HG02678 (cell line): ENCODE results near the gene OTOGL.
A peak's percentile ranks its signal among the peaks of the same experiment; 100 is the strongest.

Experiments
- ATAC-seq: cut with Tn5 transposase; IDR thresholded peaks from one replicate; pipeline ENCODE4 v1.9.1; 2021; ENCODE audit warnings: mild to moderate bottlenecking, moderate library complexity; ENCODE audit not compliant: unreplicated experiment

OTOGL gene

DNA sequence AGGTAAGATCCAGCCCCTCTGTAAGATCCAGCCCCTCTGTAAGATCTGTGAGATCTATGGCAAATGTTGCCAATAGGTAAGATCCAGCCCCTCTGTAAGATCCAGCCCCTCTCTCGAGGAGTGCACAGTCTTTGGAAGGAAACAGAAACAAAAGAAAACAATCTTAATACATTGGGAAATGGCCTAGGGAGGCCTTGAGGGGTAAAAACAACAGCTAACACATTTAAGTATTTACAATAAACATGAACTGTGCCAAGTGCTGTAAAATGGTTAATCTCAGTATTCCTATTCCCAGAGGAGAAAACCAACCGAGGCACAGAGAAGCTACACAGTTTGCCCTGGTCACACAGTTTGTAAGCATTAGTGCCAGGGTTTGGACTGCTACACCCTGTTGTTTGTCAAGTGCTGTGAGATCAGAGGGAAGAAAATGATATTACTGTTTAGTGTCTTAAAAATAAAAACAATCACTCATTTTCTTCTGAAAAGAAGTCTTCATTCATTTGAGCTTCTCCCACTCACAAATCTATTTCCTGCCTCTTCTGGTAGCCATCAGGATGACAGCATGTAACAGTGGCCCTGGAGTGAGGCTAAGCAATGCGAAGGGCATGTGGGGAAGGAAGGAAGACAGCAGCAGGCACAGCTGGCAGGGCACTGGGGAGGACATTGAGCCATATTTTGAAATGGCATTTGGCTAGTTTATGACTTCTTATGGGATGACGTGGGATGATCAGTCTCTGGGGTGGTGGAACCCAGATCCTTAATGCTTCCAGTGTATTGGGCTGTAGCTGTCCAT lies 226.0 kb downstream of the OTOGL start:
- no peak for ATAC-seq

DNA sequence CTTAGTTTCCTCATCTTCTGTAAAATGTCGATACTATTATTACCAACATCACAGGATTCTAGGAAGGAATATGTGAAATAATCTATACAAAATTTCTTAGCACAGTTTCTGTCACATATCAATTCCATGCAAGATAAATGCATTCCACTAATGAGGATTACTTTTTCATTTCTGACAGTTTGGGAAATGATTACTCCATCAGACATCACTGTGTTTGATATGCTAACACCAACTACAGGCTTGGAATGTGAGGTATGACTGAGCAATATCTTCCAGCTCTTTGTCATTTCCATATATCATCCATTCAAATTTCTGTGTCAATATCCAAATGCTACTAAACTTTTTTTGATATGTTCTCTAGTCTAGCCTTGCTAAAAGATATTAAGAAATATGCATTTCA lies 233.5 kb downstream of the OTOGL start:
- ATAC-seq = no peak

DNA sequence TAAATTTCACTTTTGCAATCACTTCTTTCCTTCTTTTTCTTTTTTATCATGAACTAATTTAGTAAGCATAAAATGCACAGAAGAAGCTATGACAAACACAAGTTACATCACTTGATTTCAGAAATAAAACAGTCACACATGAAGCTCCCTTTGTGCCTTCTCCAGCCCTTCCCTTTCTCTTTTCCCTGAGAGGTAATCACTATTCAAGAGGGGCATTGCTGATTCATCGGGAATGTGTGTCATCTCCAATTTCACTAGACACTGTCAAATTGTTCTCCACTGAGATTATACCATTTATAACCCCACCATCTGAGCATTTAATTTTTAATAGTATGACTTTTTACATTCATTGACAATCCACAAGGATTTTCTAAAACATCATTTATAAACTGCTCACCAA lies 253.1 kb downstream of the OTOGL start:
- no peak for ATAC-seq

DNA sequence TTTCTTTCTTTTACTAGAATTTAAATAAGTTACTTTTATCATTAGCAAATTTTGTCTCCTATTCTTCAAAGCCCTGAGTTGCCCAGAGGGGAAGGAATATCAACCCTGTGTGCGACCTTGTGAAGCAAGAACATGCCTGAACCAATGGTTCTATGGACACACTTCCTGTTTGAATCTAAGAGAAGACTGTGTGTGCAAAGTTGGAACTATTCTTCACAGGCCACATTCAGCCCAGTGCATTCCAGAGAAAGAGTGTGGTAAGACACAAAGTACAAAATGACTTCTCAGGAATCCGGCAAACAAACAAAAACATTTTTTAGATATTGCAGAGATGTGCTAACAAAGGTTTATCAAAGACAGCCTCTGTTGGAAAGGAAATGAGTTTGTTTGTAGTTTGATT lies 253.9 kb downstream of the OTOGL start:
- no peak for ATAC-seq

DNA sequence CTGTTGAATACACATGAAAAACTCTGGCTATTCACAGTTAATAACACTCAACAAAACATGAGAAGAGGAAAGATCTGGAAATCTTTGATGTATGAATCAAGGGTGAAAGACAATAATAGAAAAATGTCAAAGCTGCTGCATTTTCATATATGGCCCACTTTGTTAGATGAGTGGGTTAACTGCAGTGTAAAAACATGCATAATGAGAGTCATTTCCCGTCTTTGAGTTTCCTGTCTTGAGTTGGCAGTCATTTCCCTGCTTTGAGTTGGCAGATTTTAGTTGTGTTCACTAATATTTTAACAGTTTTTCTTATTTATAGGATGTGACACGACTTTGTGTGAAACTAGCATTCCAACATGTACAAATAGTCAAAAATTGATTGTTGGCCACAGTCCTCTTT lies 256.8 kb downstream of the OTOGL start:
- no peak for ATAC-seq

DNA sequence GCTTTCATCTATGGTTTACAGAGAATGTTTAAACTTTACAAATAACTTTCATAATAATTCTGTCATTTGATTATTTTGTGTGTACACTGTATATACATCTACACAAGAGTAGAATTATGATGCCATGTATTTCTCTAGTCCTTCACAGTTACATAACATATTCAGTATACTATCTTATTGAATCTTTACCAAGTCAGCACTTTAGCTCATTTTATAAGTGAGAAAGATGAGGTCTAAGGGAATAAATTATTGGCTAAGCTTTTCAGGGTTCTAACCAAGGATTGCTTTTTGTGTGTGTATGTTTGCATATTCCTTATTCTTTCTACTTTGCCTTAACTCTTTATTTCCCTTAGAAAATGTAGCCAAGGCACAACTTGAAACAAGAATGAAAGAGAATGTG lies 260.4 kb downstream of the OTOGL start:
- no peak for ATAC-seq

DNA sequence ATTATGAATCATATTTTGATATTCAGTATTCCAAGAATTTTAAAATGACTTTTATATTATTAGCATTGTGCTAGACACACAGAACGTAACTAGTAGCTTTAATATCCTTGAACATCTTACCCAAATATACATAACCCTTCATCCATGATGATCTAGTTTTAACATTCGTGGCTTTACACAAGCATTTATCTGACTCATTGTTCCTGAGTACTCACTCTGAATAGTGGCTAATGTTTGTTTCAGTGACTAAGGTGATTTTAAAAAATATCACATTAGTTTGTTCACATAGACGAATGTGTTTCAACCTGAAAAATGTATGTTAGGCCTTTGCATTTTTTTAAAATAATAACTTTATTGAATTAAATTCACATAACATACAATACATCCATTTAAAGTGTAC lies 264.7 kb downstream of the OTOGL start:
- ATAC-seq = no peak

DNA sequence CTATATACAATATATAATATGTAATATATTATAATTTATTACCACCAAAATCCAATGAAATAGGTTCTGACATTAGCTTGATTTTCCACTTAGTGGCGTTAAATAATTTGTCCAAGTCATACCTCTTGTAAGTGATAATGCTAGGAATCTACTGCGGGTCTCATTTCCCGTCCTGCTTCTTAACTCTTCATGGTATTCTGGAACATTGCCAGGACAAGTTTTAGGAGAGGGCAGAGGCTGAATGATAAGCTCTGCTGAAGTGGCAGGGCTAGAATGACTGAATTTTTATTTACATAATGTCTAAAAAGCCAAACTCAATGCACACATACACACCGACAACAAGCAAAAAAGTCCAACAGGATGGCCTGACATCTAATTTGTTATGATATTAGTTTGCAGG lies 274.3 kb downstream of the OTOGL start:
- no peak for ATAC-seq

DNA sequence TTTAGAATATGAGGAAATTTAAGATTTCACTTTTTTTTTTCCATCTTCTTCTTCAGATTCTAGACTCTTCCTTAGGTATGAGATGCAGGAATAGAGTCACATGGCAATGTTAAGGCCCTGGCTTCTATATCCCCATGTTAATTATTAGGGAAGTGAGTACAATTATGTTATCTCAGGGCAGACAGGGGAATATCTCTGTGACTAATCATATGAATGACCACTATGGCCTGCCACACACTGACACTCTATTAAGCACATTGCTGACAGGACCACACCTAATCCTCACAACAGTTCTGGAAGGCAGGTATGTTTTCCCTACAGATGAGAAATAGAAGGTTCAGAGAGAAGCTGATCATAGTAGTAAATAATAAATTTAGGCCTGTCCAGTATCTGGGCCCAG lies 275.3 kb downstream of the OTOGL start:
- no peak for ATAC-seq

DNA sequence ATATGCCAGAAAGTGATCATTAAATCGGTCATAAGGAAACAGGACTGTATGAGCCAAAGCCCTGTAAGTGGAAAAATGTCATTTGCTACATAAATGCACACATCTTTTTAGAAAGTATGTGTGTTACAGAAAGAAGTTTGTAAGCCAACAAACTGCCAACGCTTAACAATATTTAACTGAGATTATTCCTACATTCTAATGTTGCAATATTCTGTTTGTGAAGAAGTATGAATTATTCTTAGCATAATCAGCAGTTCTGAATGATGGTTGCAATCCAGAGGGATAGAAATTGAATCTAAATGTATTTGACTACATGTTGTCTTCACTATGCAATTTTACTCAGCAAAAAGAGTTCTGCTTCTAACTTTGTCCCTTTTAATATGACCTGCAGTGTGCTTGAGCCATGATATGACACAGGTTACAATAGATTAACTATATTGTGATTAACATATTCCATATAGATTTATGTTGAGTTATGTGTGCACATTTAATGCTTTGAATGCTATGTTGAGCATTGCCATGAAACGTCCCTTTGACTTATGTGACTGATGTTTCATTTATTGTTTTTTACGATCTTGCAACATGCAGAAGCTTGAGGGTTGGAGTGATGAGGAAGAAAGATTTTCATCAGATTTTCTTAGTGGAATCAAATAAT lies 277.9 kb downstream of the OTOGL start:
- ATAC-seq = no peak

DNA sequence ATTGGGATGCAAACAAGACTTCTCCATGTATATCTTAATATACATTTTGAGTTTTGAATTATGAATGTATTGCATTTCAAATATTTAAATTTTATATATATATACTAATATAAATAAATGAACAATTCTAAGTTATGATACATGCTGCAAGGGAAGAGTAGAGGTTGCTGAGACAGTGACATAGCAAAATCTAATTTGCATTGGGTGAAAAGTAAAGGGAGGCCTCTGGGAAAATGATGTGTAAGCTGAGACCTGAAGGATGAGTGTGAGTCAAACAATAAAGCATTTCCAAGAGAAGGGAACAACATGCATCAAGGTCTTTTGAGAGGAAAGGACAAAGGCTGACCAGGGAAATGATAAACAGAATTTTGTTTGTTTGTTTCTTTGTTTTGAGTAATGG lies 281.8 kb downstream of the OTOGL start:
- ATAC-seq = no peak

DNA sequence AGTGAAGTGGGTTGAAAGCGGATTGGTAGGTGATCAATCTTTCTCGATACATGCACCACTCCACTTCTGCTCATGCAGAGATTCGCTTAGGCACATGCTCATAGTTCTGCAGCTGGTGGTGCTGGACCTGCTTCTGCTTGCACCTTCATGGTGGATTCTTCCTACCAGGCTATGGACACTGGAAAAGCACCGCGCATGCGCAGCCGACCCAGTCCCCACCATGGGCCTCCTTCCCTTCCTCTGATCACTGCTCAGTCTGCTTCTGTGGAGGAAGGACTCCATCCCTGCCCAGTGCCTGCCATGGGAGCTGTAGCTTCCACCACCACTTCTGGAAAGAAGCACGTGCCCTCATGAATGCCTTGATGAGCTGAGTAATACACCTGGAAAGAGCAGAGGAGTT lies 282.9 kb downstream of the OTOGL start:
- ATAC-seq = no peak

DNA sequence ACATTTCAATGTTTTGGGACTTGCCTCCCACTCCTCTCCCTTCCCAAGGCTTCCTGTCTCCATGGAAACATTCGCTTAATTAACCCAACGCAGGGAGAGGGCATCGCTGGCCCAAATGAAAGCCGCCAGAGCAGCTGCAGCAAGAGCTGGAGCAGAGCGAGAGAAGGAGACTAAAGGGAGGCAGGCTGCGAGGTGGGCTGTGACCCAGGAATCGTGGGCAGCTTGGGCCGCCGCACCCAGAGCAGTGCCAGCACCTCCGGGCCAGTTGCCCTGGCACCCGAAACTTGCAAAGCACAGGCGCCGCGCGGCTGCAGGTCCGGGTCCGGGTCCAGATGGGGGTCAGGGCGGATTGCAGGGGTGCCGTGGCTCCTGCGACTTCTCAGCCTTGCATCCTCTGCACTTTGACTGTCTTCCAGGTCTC lies 301.2 kb downstream of the OTOGL start:
- ATAC-seq = no peak

DNA sequence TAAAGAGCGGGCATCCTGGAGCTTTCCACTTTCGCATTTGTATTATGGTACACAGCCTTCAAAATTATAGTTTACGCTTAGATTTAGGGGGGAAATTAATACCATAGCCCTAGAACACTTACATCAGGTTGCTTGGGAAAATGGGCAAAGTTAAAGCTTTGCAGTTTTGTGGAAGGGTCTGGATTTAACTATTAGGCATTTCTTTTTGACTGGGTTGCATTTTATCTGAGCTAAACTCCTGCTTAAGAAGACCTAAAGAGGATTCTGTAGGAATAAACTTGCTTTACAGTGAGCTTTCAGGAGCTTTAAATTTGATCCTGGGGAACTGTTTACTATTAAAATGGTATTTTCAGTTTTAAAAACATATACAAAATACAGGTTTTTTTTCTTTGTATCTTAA lies 301.9 kb downstream of the OTOGL start:
- no peak for ATAC-seq

DNA sequence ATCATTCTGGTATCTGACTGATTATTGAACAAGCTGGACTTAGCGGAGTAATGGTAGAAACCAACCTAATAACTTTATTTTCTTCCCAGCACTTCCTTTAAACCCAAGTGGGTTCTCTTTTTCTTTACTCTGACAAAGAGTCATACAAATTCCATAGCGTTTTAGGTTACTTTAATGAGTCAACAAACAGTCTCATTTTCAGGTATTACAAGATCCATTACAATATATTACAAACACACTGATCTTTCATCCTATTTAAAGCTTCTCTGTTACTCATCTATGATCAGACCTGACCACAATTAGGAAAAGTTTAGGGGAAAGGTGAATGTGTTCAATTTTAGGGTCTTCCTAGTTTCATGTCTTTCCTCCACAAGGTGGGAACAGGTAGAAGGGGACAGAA lies 305.3 kb downstream of the OTOGL start:
- ATAC-seq = no peak

DNA sequence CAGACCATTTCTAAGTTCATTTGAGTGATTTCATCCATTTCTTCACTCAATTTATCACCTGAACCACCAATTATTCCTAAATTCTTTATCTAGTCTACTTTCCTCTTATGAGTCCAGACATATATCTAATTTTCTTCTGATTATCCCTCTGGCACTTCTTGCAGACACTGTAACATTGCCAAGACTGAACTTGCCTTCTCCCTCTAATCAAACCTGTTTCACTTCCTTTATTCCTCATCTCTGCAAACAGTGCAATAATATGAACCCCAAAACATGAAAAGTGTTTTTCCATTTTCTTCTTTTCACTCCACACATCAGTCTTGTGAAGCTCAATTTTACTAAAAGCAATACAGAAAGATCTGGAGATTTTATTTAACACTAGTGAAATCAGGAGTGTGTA lies 306.9 kb downstream of the OTOGL start:
- no peak for ATAC-seq

DNA sequence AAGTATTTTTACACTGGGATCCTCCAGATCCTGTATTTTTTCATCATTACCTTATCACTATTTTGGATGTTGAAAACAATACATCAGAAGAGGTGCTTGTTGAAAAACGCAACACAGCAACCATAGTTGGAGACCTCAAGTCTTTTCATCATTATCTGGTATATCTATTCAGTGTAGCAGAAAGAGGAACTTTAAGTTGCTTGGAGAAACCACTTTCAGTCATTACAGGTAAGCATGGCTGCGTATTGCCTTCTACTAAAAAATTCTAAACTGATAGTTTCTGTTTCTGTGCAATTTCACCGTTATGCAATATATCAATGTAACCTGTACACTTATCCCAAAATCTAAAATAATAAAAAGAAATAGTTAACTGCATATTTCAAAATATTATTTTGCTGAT lies 312.4 kb downstream of the OTOGL start:
- no peak for ATAC-seq

DNA sequence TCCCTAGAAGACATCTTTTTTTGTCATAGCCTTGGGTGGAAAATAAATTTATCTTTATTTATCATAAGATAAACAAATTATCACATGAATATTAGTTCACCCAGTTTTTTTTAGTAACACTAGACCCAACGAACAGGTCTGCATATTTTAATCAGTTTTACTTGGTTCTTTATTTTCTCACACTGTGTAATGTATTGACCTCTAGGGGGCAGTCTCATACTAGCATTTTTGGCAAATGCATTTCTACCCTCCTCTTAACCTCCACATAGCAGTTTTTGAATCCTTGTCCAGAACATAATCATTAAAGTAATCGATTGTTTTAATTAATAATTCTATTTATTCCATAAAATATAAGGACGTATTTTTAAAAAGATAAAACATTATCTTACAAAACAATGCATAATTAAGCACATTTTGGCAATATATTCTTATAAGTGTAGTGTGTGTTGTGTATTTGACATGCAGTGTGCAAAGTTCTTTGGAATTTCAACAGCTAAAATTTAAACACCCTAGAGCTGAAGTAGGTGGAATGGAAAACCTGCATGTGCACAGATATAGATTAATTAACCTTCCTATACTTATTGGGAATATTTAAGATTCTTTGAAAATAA lies 313.1 kb downstream of the OTOGL start:
- peak; percentile 85 for ATAC-seq

DNA sequence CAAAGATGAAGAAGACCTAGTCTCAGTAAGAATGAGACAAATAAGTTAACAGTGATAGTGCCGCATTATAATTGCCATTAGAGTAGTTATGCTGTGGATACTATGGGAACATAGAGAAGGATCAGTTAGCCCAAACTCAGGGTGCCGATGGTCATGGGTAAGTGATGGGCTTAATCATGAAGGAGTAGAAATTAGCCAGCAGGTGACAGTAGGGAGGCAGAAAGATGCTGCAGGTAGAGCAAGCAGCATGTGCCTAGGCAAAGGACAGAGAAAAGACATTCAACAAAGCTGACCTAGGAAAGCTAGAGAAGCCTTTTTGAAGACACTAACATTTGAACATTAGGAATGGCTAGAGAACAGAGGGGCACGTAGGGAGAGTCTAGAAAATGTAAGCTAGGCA lies 314.1 kb downstream of the OTOGL start:
- no peak for ATAC-seq

DNA sequence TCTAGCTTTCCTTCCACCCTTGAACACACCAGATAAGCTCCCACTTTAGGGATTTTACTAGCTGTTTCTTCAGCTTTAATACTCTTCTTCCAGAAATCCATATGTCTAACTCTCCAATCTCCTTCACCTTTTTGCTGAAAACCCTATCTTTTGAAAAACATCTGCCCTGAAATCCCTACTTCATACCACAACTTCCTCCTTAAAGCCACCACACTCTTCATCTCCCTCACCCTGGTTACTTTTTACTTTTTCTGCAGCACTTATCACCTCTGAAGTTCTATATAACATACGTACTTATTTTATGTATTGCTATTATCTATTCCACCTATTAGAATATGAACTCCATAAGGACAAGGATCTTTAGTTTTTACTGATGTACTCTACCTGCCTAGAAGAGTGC lies 316.1 kb downstream of the OTOGL start:
- no peak for ATAC-seq

DNA sequence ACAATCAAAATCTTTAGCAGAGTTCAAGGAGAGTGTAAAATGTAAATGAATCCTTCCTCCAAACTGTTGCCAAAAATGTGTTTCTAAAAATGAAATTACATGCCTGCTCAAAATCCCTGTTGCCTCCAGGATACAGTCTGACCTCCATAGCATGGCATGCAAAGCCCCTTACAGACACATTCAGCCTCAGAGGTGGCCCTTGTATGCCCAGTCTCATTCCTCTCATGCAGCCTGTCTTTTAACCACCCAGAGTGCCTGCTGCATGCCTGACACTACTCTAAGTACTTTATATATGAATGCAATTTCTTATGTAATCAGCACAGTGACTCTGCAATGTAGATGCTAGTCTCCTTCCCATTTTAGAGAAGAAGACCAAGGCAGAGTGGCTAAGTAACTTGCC lies 320.3 kb downstream of the OTOGL start:
- no peak for ATAC-seq

DNA sequence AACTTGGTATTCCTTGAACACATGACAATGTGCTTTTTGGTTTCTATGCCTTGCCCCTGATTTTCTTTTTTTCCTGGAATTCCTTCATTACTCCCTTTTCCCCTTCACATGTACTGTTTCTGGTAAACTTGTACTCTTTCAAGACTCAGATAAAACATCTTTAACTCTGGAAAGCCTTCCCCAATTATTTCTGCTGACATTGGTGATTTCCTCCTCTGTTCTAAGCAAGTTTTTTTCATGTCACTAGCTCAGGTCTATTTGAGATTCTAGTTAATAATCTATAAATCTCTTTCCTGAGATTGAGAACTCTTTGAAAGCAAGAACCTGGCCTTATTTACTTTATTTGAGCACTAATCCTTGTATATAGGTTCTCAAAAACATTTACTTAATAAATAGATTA lies 320.7 kb downstream of the OTOGL start:
- no peak for ATAC-seq
